GM23338 (cell line): ENCODE data around the gene THSD4. TPM values are rescaled to one million over a fixed set of nuclear protein-coding genes. Genes with fewer than 3 reads are reported as not detected.

Source experiments
- ATAC-seq: fragments of 200-7000 bp; cut with Tn5 transposase; 3 replicates; pipeline ENCODE4 v1.9.1; 2020
- DNase-seq: peaks from one replicate; pipeline ENCODE4 v3.0.0-alpha.2; 2015; ENCODE audit warnings: low spot score
- H2AFZ ChIP-seq: fragments of 200-600 bp; sonication (generic); 2 replicates; pipeline ENCODE4 v1.8.0; 2016; ENCODE audit warnings: antibody characterized with exemption, mild to moderate bottlenecking, moderate library complexity
- H3F3A ChIP-seq: fragments of 200-600 bp; sonication (generic); replicated peaks from 2 replicates; pipeline ENCODE4 v1.8.0; 2017; ENCODE audit warnings: antibody characterized with exemption, mixed run types, low read depth
- H3K27ac ChIP-seq: fragments of 200-600 bp; sonication (generic); 2 replicates; pipeline ENCODE4 v1.6.1; 2016; ENCODE audit warnings: low read depth
- H3K27me3 ChIP-seq: fragments of 200-600 bp; sonication (generic); 2 replicates; pipeline ENCODE4 v1.8.0; 2016; ENCODE audit warnings: mild to moderate bottlenecking, mixed run types, moderate library complexity; ENCODE audit not compliant: insufficient read depth
- H3K36me3 ChIP-seq: fragments of 200-600 bp; sonication (generic); 2 replicates; pipeline ENCODE4 v1.8.0; 2016; ENCODE audit warnings: mild to moderate bottlenecking; ENCODE audit not compliant: insufficient read depth
- H3K4me1 ChIP-seq: fragments of 200-600 bp; sonication (generic); 2 replicates; pipeline ENCODE4 v1.8.0; 2016; ENCODE audit warnings: mild to moderate bottlenecking, moderate library complexity; ENCODE audit not compliant: insufficient read depth
- H3K4me2 ChIP-seq: fragments of 200-600 bp; sonication (generic); 2 replicates; pipeline ENCODE4 v1.7.1; 2017; ENCODE audit warnings: mixed run types
- H3K4me3 ChIP-seq: fragments of 200-600 bp; sonication (generic); 2 replicates; pipeline ENCODE4 v1.6.1; 2016; ENCODE audit warnings: mixed run types
- H3K79me2 ChIP-seq: fragments of 200-600 bp; sonication (generic); replicated peaks from 2 replicates; pipeline ENCODE4 v1.8.0; 2017; ENCODE audit warnings: mild to moderate bottlenecking; ENCODE audit not compliant: insufficient read depth
- H3K9me2 ChIP-seq: fragments of 200-600 bp; sonication (generic); 2 replicates; pipeline ENCODE4 v1.8.0; 2017; ENCODE audit not compliant: insufficient read depth
- H4K20me1 ChIP-seq: fragments of 200-600 bp; sonication (generic); replicated peaks from 2 replicates; pipeline ENCODE4 v1.8.0; 2017; ENCODE audit warnings: mild to moderate bottlenecking; ENCODE audit not compliant: insufficient read depth
- H3K27ac Mint-ChIP-seq: 2 replicates; pipeline ENCODE4 v1.8.0; 2020; ENCODE audit warnings: inconsistent platforms, mild to moderate bottlenecking, moderate library complexity, mixed read lengths
- H3K27me3 Mint-ChIP-seq: 3 replicates; pipeline ENCODE4 v1.8.0; 2022; ENCODE audit warnings: low read depth, mild to moderate bottlenecking, moderate library complexity, mixed read lengths, inconsistent platforms; ENCODE audit not compliant: insufficient read depth, poor library complexity
- H3K36me3 Mint-ChIP-seq: 3 replicates; pipeline ENCODE4 v1.8.0; 2021; ENCODE audit warnings: low read depth, mild to moderate bottlenecking, inconsistent platforms, moderate library complexity, mixed read lengths
- H3K4me1 Mint-ChIP-seq: 3 replicates; pipeline ENCODE4 v1.8.0; 2020; ENCODE audit warnings: mild to moderate bottlenecking, inconsistent platforms, mixed read lengths
- H3K4me3 Mint-ChIP-seq: 3 replicates; pipeline ENCODE4 v1.8.0; 2021; ENCODE audit warnings: moderate library complexity, mild to moderate bottlenecking, inconsistent platforms, mixed read lengths
- H3K9me3 Mint-ChIP-seq: 3 replicates; pipeline ENCODE4 v1.8.0; 2020; ENCODE audit warnings: moderate library complexity, mild to moderate bottlenecking, inconsistent platforms, mixed read lengths
- CREB1 ChIP-seq: fragments of 250-450 bp; sonication (Bioruptor Pico); IDR thresholded peaks from 2 replicates; pipeline ENCODE4 v1.5.0; 2020; ENCODE audit warnings: low read depth, mild to moderate bottlenecking, moderate library complexity
- CTCF ChIP-seq, 2 experiments: fragments of 200-600 bp in 1 of 2; sonication (generic) in 1 of 2; conservative IDR thresholded peaks; 2 replicates each; pipeline versions ENCODE4 v1.5.1 to v1.6.1; 2016 to 2017; ENCODE audit warnings: antibody characterized with exemption in 2 of 2, low read depth in 2 of 2, mild to moderate bottlenecking in 2 of 2, moderate library complexity in 1 of 2
- ETS1 ChIP-seq: IDR thresholded peaks from 2 replicates; pipeline ENCODE4 v1.6.1; 2016; ENCODE audit warnings: antibody characterized with exemption
- EZH2 ChIP-seq: fragments of 200-600 bp; sonication (generic); IDR thresholded peaks from one replicate; pipeline ENCODE4 v1.8.0; 2017; ENCODE audit warnings: antibody characterized with exemption, mild to moderate bottlenecking, low read depth; ENCODE audit not compliant: unreplicated experiment
- EZH2phosphoT487 ChIP-seq: fragments of 200-600 bp; sonication (generic); IDR thresholded peaks from one replicate; pipeline ENCODE4 v1.8.1; 2018; ENCODE audit warnings: antibody characterized with exemption; ENCODE audit not compliant: unreplicated experiment
- JUNB ChIP-seq: IDR thresholded peaks from one replicate; pipeline ENCODE4 v1.6.1; 2016; ENCODE audit warnings: antibody characterized with exemption; ENCODE audit not compliant: unreplicated experiment
- NANOG ChIP-seq: IDR thresholded peaks from 2 replicates; pipeline ENCODE4 v1.6.1; 2016; ENCODE audit warnings: antibody characterized with exemption, borderline replicate concordance
- POLR2AphosphoS5 ChIP-seq: IDR thresholded peaks from 2 replicates; pipeline ENCODE4 v1.6.1; 2016; ENCODE audit warnings: antibody characterized with exemption, low read depth
- REST ChIP-seq: IDR thresholded peaks from one replicate; pipeline ENCODE4 v1.6.1; 2018; ENCODE audit warnings: antibody characterized with exemption; ENCODE audit not compliant: unreplicated experiment
- STAT1 ChIP-seq: IDR thresholded peaks from one replicate; pipeline ENCODE4 v1.6.1; 2016; ENCODE audit warnings: antibody characterized with exemption; ENCODE audit not compliant: unreplicated experiment
- ZNF114 ChIP-seq: fragments of 250-450 bp; sonication (Bioruptor Pico); IDR thresholded peaks from 2 replicates; pipeline ENCODE4 v1.5.0; 2020; ENCODE audit warnings: mild to moderate bottlenecking, moderate library complexity
- ZNF331 ChIP-seq: fragments of 250-450 bp; sonication (Bioruptor Pico); IDR thresholded peaks from 2 replicates; pipeline ENCODE4 v1.5.0; 2020; ENCODE audit warnings: low read depth, mild to moderate bottlenecking, moderate library complexity
- ZNF462 ChIP-seq: fragments of 250-450 bp; sonication (Bioruptor Pico); IDR thresholded peaks from 2 replicates; pipeline ENCODE4 v1.5.0; 2020; ENCODE audit warnings: mild to moderate bottlenecking, moderate library complexity
- polyA plus RNA-seq: library from polyadenylated mRNA; unstranded; fragments of >200 nt; fragmentation: Nextera tagmentation; extraction: Ambion mirVana; gene quantifications from 2 replicates; pipeline ENCODE4 v1.2.1, GENCODE V29; 2016
- total RNA-seq: library from RNA; depleted of rRNA; stranded (reverse); fragments of >200 nt; shearing (Covaris generic); gene quantifications from 2 replicates; pipeline ENCODE4 v1.2.3, GENCODE V29; 2014

The THSD4 gene
- total and polyA plus RNA-seq, 2 experiments from 2014 or later, result 2.0 to 7.4 TPM

GRCh38 chr15:71559616-71560015 is 444.3 kb downstream of the THSD4 start:
- no peak overlapping the region for H3K4me2 ChIP-seq
- Mint-ChIP-seq H3K27ac (no peak overlapping the region), H3K36me3 (no peaks in the 10 kb centered on the region)

More at GRCh38 chr15:71559616-71560015, 444.3 kb downstream of the THSD4 start:
- Mint-ChIP-seq H3K9me3 (no peaks in the 10 kb centered on the region; the same call in 2 of the 3 replicates), H3K4me1 (peaks cover 9% of the 10 kb centered on the region), H3K4me3 (no peak overlapping the region), H3K27me3 (peaks cover 2% of the 10 kb centered on the region)
- Histone ChIP-seq H3K27me3 (no peaks in the 10 kb centered on the region), H3K27ac (no peak overlapping the region), H3K4me3 (no peak overlapping the region), H3K36me3 (no peaks in the 10 kb centered on the region), H3K9me2 (no peaks in the 10 kb centered on the region), H4K20me1 (no peaks in the 10 kb centered on the region; the same call in 1 of the 2 replicates), H3K79me2 (no peaks in the 10 kb centered on the region), H2AFZ (no peak overlapping the region), H3F3A (no peaks in the 10 kb centered on the region), H3K4me1 (no peaks in the 10 kb centered on the region)
- TF ChIP-seq REST (no peak), STAT1 (no peak), CTCF (conservative IDR thresholded peaks at IDR 0.05; ENCODE audit: low read depth in 2 of 2) (no peak), NANOG (no peak), CREB1 (CRISPR knock-in tag) (no peak), EZH2 (no peak), POLR2AphosphoS5 (no peak), ETS1 (no peak), EZH2phosphoT487 (no peak), JUNB (no peak), ZNF331 (no peak), ZNF114 (CRISPR knock-in tag) (no peak), ZNF462 (CRISPR knock-in tag) (no peak)
- ATAC-seq (no peak), DNase-seq (no peak)
